WI38 (cell line): Measurements from ENCODE around the gene LURAP1L.

ENCODE experiments used
- H3K4me3 ChIP-seq: 2 replicates; pipeline ENCODE4 v1.5.1; 2011; ENCODE audit warnings: low read depth, mild to moderate bottlenecking, control low read depth, low read length
- CTCF ChIP-seq: IDR thresholded peaks from 2 replicates; pipeline ENCODE4 v1.5.1; 2012; ENCODE audit warnings: low read depth, mild to moderate bottlenecking, control low read depth, low read length

The LURAP1L gene

GRCh38 chr9:12812710-12813109 is 37.9 kb downstream of the LURAP1L start:
- no peak overlapping the region for H3K4me3 ChIP-seq
- no peak for TF ChIP-seq CTCF

- TF ChIP-seq CTCF = no peak
- H3K4me3 ChIP-seq = peak overlapping the region; percentile 40
These were observed 38.7 kb downstream of the LURAP1L start for GRCh38 chr9:12813533-12813932.

GRCh38 chr9:12813960-12814876 is 39.4 kb downstream of the LURAP1L start:
- peak overlapping the region; percentile 40 for H3K4me3 ChIP-seq
- 0 out of 2 replicates have a peak, but pooled peaks have one; percentile 19 for TF ChIP-seq CTCF

- no peak for TF ChIP-seq CTCF
- peak overlapping the region; percentile 32 for H3K4me3 ChIP-seq
These were observed 40.0 kb downstream of the LURAP1L start for GRCh38 chr9:12814877-12815237.

GRCh38 chr9:12815888-12816287 is 41.1 kb downstream of the LURAP1L start:
- H3K4me3 ChIP-seq = no peak overlapping the region
- no peak for TF ChIP-seq CTCF

- no peak for TF ChIP-seq CTCF
- H3K4me3 ChIP-seq = no peak overlapping the region
These were observed 41.9 kb downstream of the LURAP1L start for GRCh38 chr9:12816656-12817101.

- TF ChIP-seq CTCF = no peak
- H3K4me3 ChIP-seq = no peak overlapping the region
These were observed 42.9 kb downstream of the LURAP1L start for GRCh38 chr9:12817702-12818101.
